GM12801 (cell line): ENCODE data around the gene MS4A15.

ENCODE experiments used
- CTCF ChIP-seq: IDR thresholded peaks from one replicate; pipeline ENCODE4 v1.5.1; 2011; ENCODE audit warnings: control low read depth; ENCODE audit not compliant: insufficient read length; ENCODE audit errors: extremely low read depth

Gene MS4A15

GRCh38 chr11:60797846-60798630 is 41.4 kb downstream of the MS4A15 start:
- no peak for TF ChIP-seq CTCF

- TF ChIP-seq CTCF = no peak
Measured at GRCh38 chr11:60798631-60799030, 42.0 kb downstream of the MS4A15 start.

GRCh38 chr11:60801194-60801593 is 44.5 kb downstream of the MS4A15 start:
- TF ChIP-seq CTCF = no peak

- no peak for TF ChIP-seq CTCF
Measured at GRCh38 chr11:60803273-60803936, 46.7 kb downstream of the MS4A15 start.

GRCh38 chr11:60809249-60809648 is 52.6 kb downstream of the MS4A15 start:
- TF ChIP-seq CTCF = no peak

GRCh38 chr11:60809691-60810090 is 53.0 kb downstream of the MS4A15 start:
- TF ChIP-seq CTCF = no peak

- TF ChIP-seq CTCF = no peak
Measured at GRCh38 chr11:60810151-60810550, 53.5 kb downstream of the MS4A15 start.
